Loucy (cell line): Measurements from ENCODE around the gene WDR64.

ENCODE experiments used
- H2AFZ ChIP-seq: fragments of 200-600 bp; sonication (generic); 2 replicates; pipeline ENCODE4 v1.6.0; 2016; ENCODE audit warnings: antibody characterized with exemption, mild to moderate bottlenecking, low read length, moderate library complexity
- H3F3A ChIP-seq: fragments of 200-600 bp; 2 replicates; pipeline ENCODE4 v1.6.0; 2016; ENCODE audit warnings: antibody characterized with exemption, low read depth, mild to moderate bottlenecking
- H3K27me3 ChIP-seq: fragments of 200-600 bp; sonication (generic); 2 replicates; pipeline ENCODE4 v1.6.1; 2014; ENCODE audit warnings: low read length, mild to moderate bottlenecking; ENCODE audit not compliant: insufficient read depth, poor library complexity, severe bottlenecking
- H3K36me3 ChIP-seq: fragments of 200-600 bp; sonication (generic); 2 replicates; pipeline ENCODE4 v1.6.1; 2016; ENCODE audit warnings: low read length; ENCODE audit not compliant: insufficient read depth
- H3K4me1 ChIP-seq: fragments of 200-600 bp; sonication (generic); 2 replicates; pipeline ENCODE4 v1.5.1; 2014; ENCODE audit warnings: low read length, mild to moderate bottlenecking; ENCODE audit not compliant: insufficient read depth, poor library complexity, severe bottlenecking
- H3K4me2 ChIP-seq: fragments of 200-600 bp; sonication (generic); 2 replicates; pipeline ENCODE4 v1.6.0; 2014; ENCODE audit warnings: antibody characterized with exemption, low read length, low read depth, mild to moderate bottlenecking; ENCODE audit not compliant: poor library complexity, severe bottlenecking
- H3K4me3 ChIP-seq: fragments of 200-600 bp; sonication (generic); 2 replicates; pipeline ENCODE4 v1.5.1; 2014; ENCODE audit warnings: low read length, mild to moderate bottlenecking, mixed read lengths; ENCODE audit not compliant: poor library complexity, severe bottlenecking
- H3K79me2 ChIP-seq: fragments of 200-600 bp; sonication (generic); 2 replicates; pipeline ENCODE4 v1.6.1; 2014; ENCODE audit warnings: low read length; ENCODE audit not compliant: insufficient read depth
- H3K9ac ChIP-seq: fragments of 200-600 bp; sonication (generic); 2 replicates; pipeline ENCODE4 v1.6.0; 2014; ENCODE audit warnings: mild to moderate bottlenecking, low read depth, low read length, moderate library complexity; ENCODE audit not compliant: poor library complexity, severe bottlenecking
- H3K9me2 ChIP-seq: fragments of 200-600 bp; sonication (generic); replicated peaks from 2 replicates; pipeline ENCODE4 v1.6.1; 2016; ENCODE audit warnings: low read depth, low read length, mixed read lengths
- H3K9me3 ChIP-seq: fragments of 200-600 bp; sonication (generic); 2 replicates; pipeline ENCODE4 v1.6.1; 2014; ENCODE audit warnings: mild to moderate bottlenecking, antibody characterized with exemption, low read length, low read depth; ENCODE audit not compliant: insufficient read depth
- H4K20me1 ChIP-seq: fragments of 200-600 bp; sonication (generic); 2 replicates; pipeline ENCODE4 v1.6.0; 2014; ENCODE audit warnings: antibody characterized with exemption, low read length, mild to moderate bottlenecking; ENCODE audit not compliant: insufficient read depth, poor library complexity, severe bottlenecking
- EZH2phosphoT487 ChIP-seq: fragments of 200-600 bp; IDR thresholded peaks from 2 replicates; pipeline ENCODE4 v1.6.1; 2018; ENCODE audit warnings: antibody characterized with exemption, mild to moderate bottlenecking, moderate library complexity, borderline replicate concordance
- TF ChIP-seq, protein P1 (sequence below): fragments of 200-600 bp; sonication (generic); conservative IDR thresholded peaks from 2 replicates; pipeline ENCODE4 v1.5.1; 2014; ENCODE audit warnings: mild to moderate bottlenecking, antibody characterized with exemption, low read length

The WDR64 gene

DNA sequence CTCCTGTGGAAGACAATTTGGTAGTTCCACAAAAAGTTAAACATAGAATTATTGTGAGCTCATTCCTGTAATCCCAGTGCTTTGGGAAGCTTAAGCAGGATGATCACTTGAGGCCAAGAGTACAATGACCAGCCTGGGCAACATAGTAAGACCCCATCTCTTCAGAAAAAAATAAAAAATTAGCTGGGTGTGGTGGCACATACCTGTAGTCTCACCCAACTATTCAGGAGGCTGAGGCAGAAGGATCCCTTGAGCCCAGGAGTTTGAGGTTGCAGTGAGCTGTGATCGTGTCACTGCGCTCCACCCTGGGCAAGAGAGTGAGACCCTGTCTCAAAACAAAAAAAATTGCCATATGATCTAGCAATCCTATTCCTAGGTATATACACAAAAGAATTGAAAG is 7.8 kb upstream of the WDR64 start:
- no peak for TF ChIP-seq EZH2phosphoT487
- TF ChIP-seq, protein P1, sequence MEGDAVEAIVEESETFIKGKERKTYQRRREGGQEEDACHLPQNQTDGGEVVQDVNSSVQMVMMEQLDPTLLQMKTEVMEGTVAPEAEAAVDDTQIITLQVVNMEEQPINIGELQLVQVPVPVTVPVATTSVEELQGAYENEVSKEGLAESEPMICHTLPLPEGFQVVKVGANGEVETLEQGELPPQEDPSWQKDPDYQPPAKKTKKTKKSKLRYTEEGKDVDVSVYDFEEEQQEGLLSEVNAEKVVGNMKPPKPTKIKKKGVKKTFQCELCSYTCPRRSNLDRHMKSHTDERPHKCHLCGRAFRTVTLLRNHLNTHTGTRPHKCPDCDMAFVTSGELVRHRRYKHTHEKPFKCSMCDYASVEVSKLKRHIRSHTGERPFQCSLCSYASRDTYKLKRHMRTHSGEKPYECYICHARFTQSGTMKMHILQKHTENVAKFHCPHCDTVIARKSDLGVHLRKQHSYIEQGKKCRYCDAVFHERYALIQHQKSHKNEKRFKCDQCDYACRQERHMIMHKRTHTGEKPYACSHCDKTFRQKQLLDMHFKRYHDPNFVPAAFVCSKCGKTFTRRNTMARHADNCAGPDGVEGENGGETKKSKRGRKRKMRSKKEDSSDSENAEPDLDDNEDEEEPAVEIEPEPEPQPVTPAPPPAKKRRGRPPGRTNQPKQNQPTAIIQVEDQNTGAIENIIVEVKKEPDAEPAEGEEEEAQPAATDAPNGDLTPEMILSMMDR, result no peak
- Histone ChIP-seq H3K79me2 (0 out of 2 replicates have a peak, but pooled peaks cover under 1% of the 10 kb centered on the region), H3K9me3 (no peaks in the 10 kb centered on the region), H3K9me2 (no peaks in the 10 kb centered on the region), H3F3A (no peaks in the 10 kb centered on the region), H3K4me3 (no peak overlapping the region), H4K20me1 (no peaks in the 10 kb centered on the region), H3K27me3 (no peaks in the 10 kb centered on the region), H3K4me1 (no peaks in the 10 kb centered on the region), H3K4me2 (no peak overlapping the region), H3K9ac (no peak overlapping the region), H2AFZ (no peak overlapping the region), H3K36me3 (no peaks in the 10 kb centered on the region)

DNA sequence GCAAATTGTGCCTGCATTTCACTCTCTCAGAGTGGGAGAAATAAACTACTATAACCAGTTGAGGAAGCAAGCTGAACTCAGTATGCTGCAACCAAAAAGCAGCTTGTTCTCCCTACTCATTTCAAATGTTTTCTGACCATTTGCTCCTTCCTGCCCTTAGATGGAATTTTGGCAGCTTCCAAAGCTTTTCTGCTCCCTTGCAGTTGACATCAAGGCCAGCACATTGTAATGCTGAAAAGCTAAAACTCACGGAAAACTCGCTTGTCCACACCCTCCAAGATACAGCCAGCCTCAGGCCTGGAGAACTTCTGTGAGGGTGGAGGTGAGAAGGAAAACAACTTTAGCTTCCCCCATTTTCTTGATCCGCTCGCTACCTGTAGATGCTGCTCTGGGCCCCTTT is 6.9 kb upstream of the WDR64 start:
- Histone ChIP-seq H2AFZ (no peak overlapping the region), H3F3A (no peaks in the 10 kb centered on the region), H3K27me3 (no peaks in the 10 kb centered on the region), H3K4me3 (no peak overlapping the region), H4K20me1 (no peaks in the 10 kb centered on the region), H3K4me1 (no peaks in the 10 kb centered on the region), H3K9ac (no peak overlapping the region), H3K9me3 (no peaks in the 10 kb centered on the region), H3K9me2 (no peaks in the 10 kb centered on the region), H3K36me3 (no peaks in the 10 kb centered on the region), H3K79me2 (no peaks in the 10 kb centered on the region), H3K4me2 (no peak overlapping the region)
- TF ChIP-seq, protein P1, result no peak
- TF ChIP-seq EZH2phosphoT487, result no peak

- H4K20me1 ChIP-seq, result no peaks in the 10 kb centered on the region
- no peaks in the 10 kb centered on the region for H3K36me3 ChIP-seq
- no peaks in the 10 kb centered on the region for H3K27me3 ChIP-seq
- H3K9me2 ChIP-seq, result no peaks in the 10 kb centered on the region
- no peaks in the 10 kb centered on the region for H3K9me3 ChIP-seq
- no peak overlapping the region for H3K9ac ChIP-seq
- H2AFZ ChIP-seq, result no peak overlapping the region
- H3K79me2 ChIP-seq, result no peaks in the 10 kb centered on the region
- H3K4me3 ChIP-seq, result no peak overlapping the region
- H3F3A ChIP-seq, result no peaks in the 10 kb centered on the region
- TF ChIP-seq EZH2phosphoT487, result no peak
- H3K4me2 ChIP-seq, result no peak overlapping the region
- H3K4me1 ChIP-seq, result no peaks in the 10 kb centered on the region
Measured at GRCh38 chr1:241646201-241646600, 5.9 kb upstream of the WDR64 start.

DNA sequence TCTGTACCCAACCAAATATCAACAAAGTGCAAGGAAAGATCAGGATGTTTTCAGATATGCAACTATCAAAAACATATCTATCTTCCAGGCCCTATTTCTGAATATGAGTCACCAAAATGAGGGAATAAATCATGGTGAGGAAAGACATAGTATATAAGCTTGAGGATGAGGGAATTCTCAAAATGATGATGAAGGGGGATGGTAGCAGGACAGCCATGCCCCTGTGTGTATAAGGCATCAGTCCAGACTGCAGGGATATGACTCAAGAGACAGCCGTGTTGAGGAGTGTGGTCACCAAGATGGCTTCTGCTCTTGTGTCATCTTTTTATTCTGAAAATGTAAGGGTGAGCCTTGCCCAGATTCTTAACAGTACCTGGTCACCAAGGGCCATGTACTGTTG is 4.4 kb upstream of the WDR64 start:
- Histone ChIP-seq H3K4me2 (no peak overlapping the region), H3K9ac (no peak overlapping the region), H4K20me1 (no peaks in the 10 kb centered on the region), H3K9me2 (no peaks in the 10 kb centered on the region), H2AFZ (no peak overlapping the region), H3K4me3 (no peak overlapping the region), H3K9me3 (no peaks in the 10 kb centered on the region), H3K79me2 (no peaks in the 10 kb centered on the region), H3K36me3 (no peaks in the 10 kb centered on the region), H3F3A (no peaks in the 10 kb centered on the region), H3K27me3 (no peaks in the 10 kb centered on the region), H3K4me1 (no peaks in the 10 kb centered on the region)
- TF ChIP-seq, protein P1, result no peak
- no peak for TF ChIP-seq EZH2phosphoT487
